ENCODE results near the gene SPARCL1. TPM values are rescaled to one million over a fixed set of nuclear protein-coding genes. Genes with fewer than 3 reads are reported as not detected.

Gene SPARCL1
- total and polyA plus RNA-seq, 2 donors (not counting 1 experiment from before 2014, with no cell fraction given), result 0.64 to 4.1 TPM

DNA sequence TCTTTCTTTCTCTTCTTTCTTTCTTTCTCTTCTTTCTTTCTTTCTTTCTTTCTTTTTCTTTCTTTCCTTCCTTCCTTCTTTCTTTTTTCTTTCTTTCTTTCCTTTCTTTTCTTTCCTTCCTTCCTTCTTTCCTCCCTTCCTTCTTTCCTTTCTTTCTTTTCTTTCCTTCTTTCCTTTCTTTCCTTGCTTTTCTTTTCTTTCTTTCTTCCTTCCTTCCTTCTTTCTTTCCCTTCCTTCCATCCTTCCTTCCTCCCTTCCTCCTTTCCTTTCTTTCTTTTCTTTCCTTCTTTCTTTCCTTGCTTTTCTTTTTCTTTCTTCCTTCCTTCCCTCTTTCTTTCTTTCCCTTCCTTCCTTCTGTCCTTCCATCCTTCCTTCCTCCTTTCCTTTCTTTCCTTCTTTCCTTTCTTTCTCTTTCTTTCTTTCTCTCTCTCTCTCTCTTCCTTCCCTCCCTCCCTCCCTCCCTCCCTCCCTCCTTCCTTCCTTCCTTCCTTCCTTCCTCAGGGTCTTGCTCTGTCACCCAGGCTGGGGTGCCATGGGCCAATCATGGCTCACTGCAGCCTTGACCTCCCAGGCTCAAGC is 13.6 kb upstream of the SPARCL1 start:
- Histone ChIP-seq H3K4me1 (ENCODE audit: control insufficient read depth, extremely low read depth, insufficient read depth, low read length) (no peaks in the 10 kb centered on the region), H3K4me3 (replicated peaks in 1 of 4; ENCODE audit: control extremely low read depth in 1 of 4, insufficient read depth in 1 of 4, low read depth in 3 of 4, low read length in 4 of 4) (no peak overlapping the region), H3K79me2 (ENCODE audit: control insufficient read depth, insufficient read depth, low read length) (no peaks in the 10 kb centered on the region), H3K4me2 (ENCODE audit: extremely low read depth, insufficient read depth, low read length) (no peak overlapping the region), H3K27me3 (ENCODE audit: control insufficient read depth, insufficient read depth, low read length) (no peaks in the 10 kb centered on the region), H4K20me1 (ENCODE audit: control insufficient read depth, extremely low read depth, insufficient read depth, low read length) (no peaks in the 10 kb centered on the region), H3K36me3 (ENCODE audit: control insufficient read depth, insufficient read depth, low read length) (no peaks in the 10 kb centered on the region), H3K9ac (ENCODE audit: insufficient read depth, low read length) (no peak overlapping the region), H3K9me3 (ENCODE audit: control insufficient read depth, insufficient read depth, low read depth, low read length) (no peaks in the 10 kb centered on the region), H2AFZ (ENCODE audit: low read length) (no peak overlapping the region), H3K27ac (ENCODE audit: insufficient read depth, low read length) (no peak overlapping the region)
- DNase-seq (ENCODE audit: low read depth in 2 of 2), result no peak
- TF ChIP-seq, protein P1, sequence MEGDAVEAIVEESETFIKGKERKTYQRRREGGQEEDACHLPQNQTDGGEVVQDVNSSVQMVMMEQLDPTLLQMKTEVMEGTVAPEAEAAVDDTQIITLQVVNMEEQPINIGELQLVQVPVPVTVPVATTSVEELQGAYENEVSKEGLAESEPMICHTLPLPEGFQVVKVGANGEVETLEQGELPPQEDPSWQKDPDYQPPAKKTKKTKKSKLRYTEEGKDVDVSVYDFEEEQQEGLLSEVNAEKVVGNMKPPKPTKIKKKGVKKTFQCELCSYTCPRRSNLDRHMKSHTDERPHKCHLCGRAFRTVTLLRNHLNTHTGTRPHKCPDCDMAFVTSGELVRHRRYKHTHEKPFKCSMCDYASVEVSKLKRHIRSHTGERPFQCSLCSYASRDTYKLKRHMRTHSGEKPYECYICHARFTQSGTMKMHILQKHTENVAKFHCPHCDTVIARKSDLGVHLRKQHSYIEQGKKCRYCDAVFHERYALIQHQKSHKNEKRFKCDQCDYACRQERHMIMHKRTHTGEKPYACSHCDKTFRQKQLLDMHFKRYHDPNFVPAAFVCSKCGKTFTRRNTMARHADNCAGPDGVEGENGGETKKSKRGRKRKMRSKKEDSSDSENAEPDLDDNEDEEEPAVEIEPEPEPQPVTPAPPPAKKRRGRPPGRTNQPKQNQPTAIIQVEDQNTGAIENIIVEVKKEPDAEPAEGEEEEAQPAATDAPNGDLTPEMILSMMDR (conservative IDR thresholded peaks at IDR 0.05 in 1 of 2, IDR thresholded peaks at IDR 0.05 in 1 of 2; ENCODE audit: low read depth in 1 of 2, low read length in 2 of 2), result no peak
- TF ChIP-seq EZH2 (IDR thresholded peaks at IDR 0.05; ENCODE audit: low read length, missing control alignments), result no peak

DNA sequence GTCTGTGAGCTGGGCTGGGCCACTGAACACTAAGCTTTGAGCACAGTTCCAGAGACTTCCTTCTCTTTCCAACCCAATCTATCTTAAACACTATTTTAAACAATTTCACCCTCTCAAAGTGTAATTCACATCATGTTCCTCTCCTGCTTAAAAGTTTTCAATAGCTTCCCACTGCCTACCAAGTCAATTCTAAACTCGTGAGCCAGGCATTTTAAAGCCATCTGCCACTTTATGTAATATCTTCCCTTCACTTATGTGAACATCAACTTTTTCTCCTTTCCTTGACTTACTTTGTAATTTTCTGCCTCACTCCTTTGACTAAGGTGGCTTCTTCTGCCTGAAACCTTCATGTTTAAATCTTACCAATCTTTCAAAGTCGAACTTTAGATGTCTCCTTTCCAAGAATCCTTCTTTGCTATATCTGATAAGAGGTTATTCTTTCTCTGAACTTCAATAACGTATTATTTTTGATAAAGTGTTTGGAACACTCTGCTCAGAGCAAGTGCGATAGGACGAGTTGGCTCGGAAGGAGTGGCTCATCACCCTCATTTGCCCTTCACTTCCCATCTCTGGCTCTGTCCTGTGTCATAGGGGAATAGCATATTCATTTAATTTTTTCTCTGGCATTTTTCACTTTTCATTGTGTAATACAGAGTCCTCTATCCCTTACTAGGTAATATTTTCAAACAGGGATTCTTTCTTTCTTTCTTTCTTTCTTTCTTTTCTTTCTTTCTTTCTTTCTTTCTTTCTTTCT is 13.0 kb upstream of the SPARCL1 start:
- DNase-seq (ENCODE audit: low read depth in 2 of 2), result no peak
- no peaks in the 10 kb centered on the region for H3K9me3 ChIP-seq (ENCODE audit: control insufficient read depth, insufficient read depth, low read depth, low read length)
- no peak overlapping the region for H2AFZ ChIP-seq (ENCODE audit: low read length)
- H3K4me1 ChIP-seq (ENCODE audit: control insufficient read depth, extremely low read depth, insufficient read depth, low read length), result no peaks in the 10 kb centered on the region
- no peaks in the 10 kb centered on the region for H4K20me1 ChIP-seq (ENCODE audit: control insufficient read depth, extremely low read depth, insufficient read depth, low read length)
- no peak overlapping the region for H3K4me3 ChIP-seq (replicated peaks in 1 of 4; ENCODE audit: control extremely low read depth in 1 of 4, insufficient read depth in 1 of 4, low read depth in 3 of 4, low read length in 4 of 4)
- no peaks in the 10 kb centered on the region for H3K36me3 ChIP-seq (ENCODE audit: control insufficient read depth, insufficient read depth, low read length)
- no peaks in the 10 kb centered on the region for H3K79me2 ChIP-seq (ENCODE audit: control insufficient read depth, insufficient read depth, low read length)
- no peaks in the 10 kb centered on the region for H3K27me3 ChIP-seq (ENCODE audit: control insufficient read depth, insufficient read depth, low read length)
- no peak overlapping the region for H3K9ac ChIP-seq (ENCODE audit: insufficient read depth, low read length)
- no peak overlapping the region for H3K4me2 ChIP-seq (ENCODE audit: extremely low read depth, insufficient read depth, low read length)
- no peak for TF ChIP-seq EZH2 (IDR thresholded peaks at IDR 0.05; ENCODE audit: low read length, missing control alignments)
- TF ChIP-seq, protein P1 (conservative IDR thresholded peaks at IDR 0.05 in 1 of 2, IDR thresholded peaks at IDR 0.05 in 1 of 2; ENCODE audit: low read depth in 1 of 2, low read length in 2 of 2), result no peak
- H3K27ac ChIP-seq (ENCODE audit: insufficient read depth, low read length), result no peak overlapping the region

DNA sequence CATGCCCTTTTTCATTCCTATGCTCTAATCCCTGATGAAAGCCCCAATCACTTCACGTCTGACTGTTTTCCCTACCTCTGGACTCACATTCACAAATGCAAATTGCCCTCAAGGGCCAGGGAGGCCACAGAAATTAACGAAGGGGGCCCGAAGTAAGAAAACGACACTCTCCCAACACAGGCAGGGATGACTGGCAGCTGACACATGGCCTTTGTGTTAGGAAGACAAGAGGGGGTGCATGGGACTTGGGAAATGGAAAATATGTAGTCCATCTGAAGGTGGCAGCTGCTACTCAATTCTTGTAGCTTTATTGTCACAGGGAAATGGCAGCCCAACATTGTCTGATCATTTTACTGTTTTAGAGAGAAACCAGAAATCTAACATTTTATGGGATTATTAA is 12.3 kb upstream of the SPARCL1 start:
- Histone ChIP-seq H3K9ac (ENCODE audit: insufficient read depth, low read length) (no peak overlapping the region), H3K9me3 (ENCODE audit: control insufficient read depth, insufficient read depth, low read depth, low read length) (no peaks in the 10 kb centered on the region), H3K4me2 (ENCODE audit: extremely low read depth, insufficient read depth, low read length) (no peak overlapping the region), H4K20me1 (ENCODE audit: control insufficient read depth, extremely low read depth, insufficient read depth, low read length) (no peaks in the 10 kb centered on the region), H3K27me3 (ENCODE audit: control insufficient read depth, insufficient read depth, low read length) (no peaks in the 10 kb centered on the region), H3K36me3 (ENCODE audit: control insufficient read depth, insufficient read depth, low read length) (no peaks in the 10 kb centered on the region), H3K4me1 (ENCODE audit: control insufficient read depth, extremely low read depth, insufficient read depth, low read length) (no peaks in the 10 kb centered on the region), H3K27ac (ENCODE audit: insufficient read depth, low read length) (no peak overlapping the region), H2AFZ (ENCODE audit: low read length) (no peak overlapping the region), H3K79me2 (ENCODE audit: control insufficient read depth, insufficient read depth, low read length) (no peaks in the 10 kb centered on the region), H3K4me3 (replicated peaks in 1 of 4; ENCODE audit: control extremely low read depth in 1 of 4, insufficient read depth in 1 of 4, low read depth in 3 of 4, low read length in 4 of 4) (no peak overlapping the region)
- DNase-seq (ENCODE audit: low read depth in 2 of 2), result no peak
- no peak for TF ChIP-seq EZH2 (IDR thresholded peaks at IDR 0.05; ENCODE audit: low read length, missing control alignments)
- TF ChIP-seq, protein P1 (conservative IDR thresholded peaks at IDR 0.05 in 1 of 2, IDR thresholded peaks at IDR 0.05 in 1 of 2; ENCODE audit: low read depth in 1 of 2, low read length in 2 of 2), result no peak
